Small intestine (tissue), 7 donors: Measurements from ENCODE around the gene NUDT19. TPM values are rescaled to one million over a fixed set of nuclear protein-coding genes. Genes with fewer than 3 reads are reported as not detected.
"Not testable (repeated sequence)": the region's sequence is repeated elsewhere in the genome, so short reads cannot be mapped to it uniquely, and the experiment has no call there.

Experiments
- DNase-seq, 2 donors: peaks; one replicate each; pipeline versions ENCODE4 v3.0.0 to v3.0.0-alpha.2; 2013
- FAIRE-seq: peaks from 2 replicates; lab custom pipeline; 2012; peaks lifted over from hg19 to GRCh38; lab: Jason Lieb, UNC
- H3K27ac ChIP-seq, 3 donors: one replicate each; pipeline ENCODE4 v1.5.1; 2013; ENCODE audit warnings: low read length in 2 of 3, mild to moderate bottlenecking in 2 of 3, control low read depth in 1 of 3, inconsistent platforms in 1 of 3, low read depth in 1 of 3, moderate library complexity in 1 of 3
- H3K27me3 ChIP-seq, 3 donors: one replicate each; pipeline ENCODE4 v1.6.1; 2013; ENCODE audit warnings: low read length in 3 of 3, inconsistent platforms in 1 of 3; ENCODE audit not compliant: control insufficient read depth in 3 of 3, insufficient read depth in 3 of 3
- H3K36me3 ChIP-seq, 3 donors: one replicate each; pipeline ENCODE4 v1.6.1; 2013; ENCODE audit warnings: low read length in 3 of 3, inconsistent platforms in 1 of 3, low read depth in 1 of 3, mild to moderate bottlenecking in 1 of 3, moderate library complexity in 1 of 3; ENCODE audit not compliant: control insufficient read depth in 3 of 3, insufficient read depth in 2 of 3
- H3K4me1 ChIP-seq, 3 donors: one replicate each; pipeline ENCODE4 v1.6.1; 2013; ENCODE audit warnings: low read length in 2 of 3, inconsistent platforms in 1 of 3, low read depth in 1 of 3, mild to moderate bottlenecking in 1 of 3, moderate library complexity in 1 of 3; ENCODE audit not compliant: control insufficient read depth in 3 of 3, insufficient read depth in 2 of 3
- H3K4me3 ChIP-seq, 3 donors: one replicate each; pipeline ENCODE4 v1.5.1; 2013; ENCODE audit warnings: low read length in 3 of 3, control low read depth in 1 of 3, inconsistent platforms in 1 of 3, low read depth in 1 of 3, mild to moderate bottlenecking in 1 of 3, moderate library complexity in 1 of 3
- H3K9me3 ChIP-seq, 2 donors: one replicate each; pipeline ENCODE4 v1.6.1; 2013; ENCODE audit warnings: low read depth in 1 of 2, low read length in 1 of 2; ENCODE audit not compliant: control insufficient read depth in 2 of 2, insufficient read depth in 1 of 2
- WGBS, 3 donors: extraction: QIAGEN DNeasy Blood & Tissue Kit; methylation state at CpG; one replicate each; pipeline ENCODE4 v1.1.7; 2013; 5-methylcytosine and 5-hydroxymethylcytosine counted together
- polyA plus RNA-seq, 4 donors: library from polyadenylated mRNA; stranded (reverse) in 3 of 4; unstranded in 1 of 4; fragments of 200-250 nt in 3 of 4; fragments of 120-200 nt in 1 of 4; gene quantifications; one replicate each; pipeline versions ENCODE4 v1.2.1 to v1.2.3, GENCODE V29; 2013
- donor health status: healthy with polysubstance abuse.
- donor health status: control.
- donor health status: control.
- donor health status: Bipolar disorder and iron deficiency.
- donor health status: healthy.

NUDT19 gene
- polyA plus RNA-seq, 4 donors: 7.0 to 13.9 (median 9.6) TPM

- Histone ChIP-seq H3K4me1 (peaks cover 6 to 30% (median 8%) of the 10 kb centered on the region in 3 donors), H3K27me3 (no peaks in the 10 kb centered on the region), H3K4me3 (peak overlapping the region; percentile 69 to 90 (median 73)), H3K27ac (peak overlapping the region; percentile 72 to 90 (median 81)), H3K36me3 (peaks cover 0 to 9% (median 0%) of the 10 kb centered on the region in 3 donors), H3K9me3 (peaks cover 0 to 5% of the 10 kb centered on the region in 2 donors)
- peak; percentile 58 to 83 for DNase-seq
- 1 to 4% (median 2%) methylated on average over 86 to 93 of the region's 93 CpGs for WGBS, 3 donors
- no peak for FAIRE-seq
Observed at GRCh38 chr19:32691952-32692726, 518 bp downstream of the NUDT19 start.

GRCh38 chr19:32692727-32693061, 1.1 kb downstream of the NUDT19 start:
- Histone ChIP-seq H3K36me3 (peaks cover 0 to 9% (median 0%) of the 10 kb centered on the region in 3 donors), H3K4me1 (peaks cover 6 to 32% (median 8%) of the 10 kb centered on the region in 3 donors), H3K27me3 (no peaks in the 10 kb centered on the region), H3K4me3 (peak overlapping the region; percentile 69 to 90 (median 73)), H3K27ac (peak overlapping the region; percentile 72 to 90 (median 81)), H3K9me3 (peaks cover 0 to 5% of the 10 kb centered on the region in 2 donors)
- DNase-seq: no peak
- WGBS, 3 donors: 6 to 28% (median 20%) methylated on average over 7 of the region's 7 CpGs
- FAIRE-seq: no peak

- WGBS, 3 donors: 64 to 79% (median 78%) methylated on average over 20 of the region's 20 CpGs
- FAIRE-seq, H3K9me3 ChIP-seq, H3K27me3 ChIP-seq: not testable (repeated sequence)
- Histone ChIP-seq H3K36me3 (peaks cover under 1 to 10% (median 1%) of the 10 kb centered on the region in 3 donors), H3K4me1 (peaks cover 6 to 32% (median 8%) of the 10 kb centered on the region in 3 donors), H3K27ac (peak overlapping the region in 2 of 3 donors; percentile 19 to 40), H3K4me3 (peak overlapping the region in 2 of 3 donors; percentile 69 to 90)
- DNase-seq: peak in 1 of 2 donors; percentile 24
Observed at GRCh38 chr19:32693151-32694108, 1.8 kb downstream of the NUDT19 start.

- H3K9me3 ChIP-seq, FAIRE-seq, DNase-seq, H3K27me3 ChIP-seq: not testable (repeated sequence)
- WGBS, 3 donors: 17 to 55% (median 54%) methylated on average over 2 of the region's 2 CpGs
- peaks cover 6 to 32% (median 8%) of the 10 kb centered on the region in 3 donors for H3K4me1 ChIP-seq
- H3K4me3 ChIP-seq: peak overlapping the region in 2 of 3 donors; percentile 31 to 37
- peak overlapping the region in 1 of 3 donors; percentile 40 for H3K27ac ChIP-seq
- H3K36me3 ChIP-seq: peaks cover 2 to 15% (median 3%) of the 10 kb centered on the region in 3 donors
Observed at GRCh38 chr19:32694316-32694715, 2.7 kb downstream of the NUDT19 start.

GRCh38 chr19:32694851-32695250, 3.2 kb downstream of the NUDT19 start:
- H3K9me3 ChIP-seq, H3K27me3 ChIP-seq, H3K4me3 ChIP-seq, H3K27ac ChIP-seq, DNase-seq, FAIRE-seq: not testable (repeated sequence)
- 33 to 45% (median 41%) methylated on average over 2 of the region's 2 CpGs for WGBS, 3 donors
- H3K4me1 ChIP-seq: peaks cover 6 to 32% (median 8%) of the 10 kb centered on the region in 3 donors
- peaks cover 2 to 20% (median 3%) of the 10 kb centered on the region in 3 donors for H3K36me3 ChIP-seq

DNA sequence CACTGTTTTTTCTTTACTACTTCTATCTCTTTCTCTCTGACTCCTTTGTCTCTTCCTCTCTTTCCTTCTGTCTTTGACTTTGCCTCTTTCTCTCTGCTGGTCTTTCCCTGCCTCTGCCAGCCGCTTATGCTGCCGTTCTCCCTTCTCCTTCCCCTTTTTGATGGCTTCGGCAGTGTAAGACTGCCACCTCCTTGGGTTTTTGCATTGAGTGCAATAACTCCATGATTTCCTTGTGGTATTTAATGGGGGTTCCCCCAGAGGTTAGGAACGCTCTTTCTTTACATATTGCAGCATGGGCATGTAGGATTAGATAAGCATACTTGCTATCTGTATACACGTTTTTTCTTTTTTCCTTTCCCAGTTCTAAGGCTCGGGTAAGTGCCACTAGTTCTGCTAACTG, 3.9 kb downstream of the NUDT19 start:
- 47 to 56% (median 53%) methylated on average over 6 of the region's 6 CpGs for WGBS, 3 donors
- not testable (repeated sequence) for DNase-seq, FAIRE-seq, H3K4me3 ChIP-seq, H3K9me3 ChIP-seq, H3K27me3 ChIP-seq
- H3K36me3 ChIP-seq: peaks cover 2 to 25% (median 3%) of the 10 kb centered on the region in 3 donors
- H3K4me1 ChIP-seq: peaks cover 6 to 32% (median 8%) of the 10 kb centered on the region in 3 donors
- peak overlapping the region in 1 of 3 donors; percentile 22 for H3K27ac ChIP-seq

GRCh38 chr19:32696771-32697170, 5.2 kb downstream of the NUDT19 start:
- FAIRE-seq, H3K27me3 ChIP-seq, H3K9me3 ChIP-seq, H3K4me3 ChIP-seq: not testable (repeated sequence)
- peaks cover 4 to 24% (median 4%) of the 10 kb centered on the region in 3 donors for H3K4me1 ChIP-seq
- peak; percentile 76 to 83 for DNase-seq
- peaks cover 2 to 31% (median 3%) of the 10 kb centered on the region in 3 donors for H3K36me3 ChIP-seq
- H3K27ac ChIP-seq: peak overlapping the region in 1 of 3 donors; percentile 23
- 29 to 70% (median 40%) methylated on average over 3 of the region's 3 CpGs for WGBS, 3 donors

- Histone ChIP-seq H3K4me1 (peaks cover 4 to 26% (median 6%) of the 10 kb centered on the region in 3 donors), H3K36me3 (peaks cover 2 to 41% (median 3%) of the 10 kb centered on the region in 3 donors), H3K9me3 (peaks cover 0 to 15% of the 10 kb centered on the region in 2 donors)
- not testable (repeated sequence) for H3K27me3 ChIP-seq, DNase-seq, H3K27ac ChIP-seq, FAIRE-seq, H3K4me3 ChIP-seq
- WGBS, 3 donors: 96 to 97% (median 97%) methylated on average over 7 of the region's 7 CpGs
Observed at GRCh38 chr19:32700129-32700528, 8.5 kb downstream of the NUDT19 start.
